ENCODE results near the gene ULBP2. TPM values are rescaled to one million over a fixed set of nuclear protein-coding genes. Genes with fewer than 3 reads are reported as not detected.
"Not testable (repeated sequence)": the region's sequence is repeated elsewhere in the genome, so short reads cannot be mapped to it uniquely, and the experiment has no call there.

The ULBP2 gene
- total and polyA plus RNA-seq, 12 donors, result 0.16 to 1.8 (median 0.49) TPM; not detected in 2

- TF ChIP-seq POLR2A (IDR thresholded peaks at IDR 0.05), result no peak
- no peak for TF ChIP-seq CTCF (IDR thresholded peaks at IDR 0.05)
- peak in 1 of 7 donors; percentile 34 for DNase-seq
- Histone ChIP-seq H3K4me3 (no peak overlapping the region), H3K9me3 (replicated peaks in 1 of 3) (no peaks in the 10 kb centered on the region), H3K27me3 (no peaks in the 10 kb centered on the region), H3K36me3 (replicated peaks in 1 of 2) (no peaks in the 10 kb centered on the region), H3K4me1 (replicated peaks in 1 of 2) (peaks cover 0 to 5% of the 10 kb centered on the region in 2 donors), H3K27ac (no peak overlapping the region)
- 88 to 96% (median 93%) methylated on average over 5 to 6 of the region's 6 CpGs for WGBS, 4 donors
- intact Hi-C loops (cut with DNase I), result no loop called here
Measured at GRCh38 chr6:149918151-149918905, 23.5 kb upstream of the ULBP2 start.

GRCh38 chr6:149919126-149919833 is 22.5 kb upstream of the ULBP2 start:
- peak in 2 of 7 donors; percentile 5 to 18 for DNase-seq
- 77 to 87% (median 83%) methylated on average over 10 to 11 of the region's 11 CpGs for WGBS, 4 donors
- intact Hi-C loops (cut with DNase I), result not testable (repeated sequence)

GRCh38 chr6:149919834-149920225 is 22.0 kb upstream of the ULBP2 start:
- peak in 2 of 7 donors; percentile 9 to 15 for DNase-seq

More at GRCh38 chr6:149919126-149919833, 22.5 kb upstream of the ULBP2 start:
- not testable (repeated sequence) for H3K4me1 ChIP-seq (replicated peaks in 1 of 2); H3K9me3 ChIP-seq (replicated peaks in 1 of 3); H3K27ac ChIP-seq; H3K36me3 ChIP-seq (replicated peaks in 1 of 2); H3K27me3 ChIP-seq; H3K4me3 ChIP-seq

GRCh38 chr6:149921361-149921760 is 20.5 kb upstream of the ULBP2 start:
- H3K36me3 ChIP-seq (replicated peaks in 1 of 2), result no peaks in the 10 kb centered on the region
- no peaks in the 10 kb centered on the region for H3K27me3 ChIP-seq
- no peak overlapping the region for H3K27ac ChIP-seq
- H3K4me1 ChIP-seq (replicated peaks in 1 of 2), result peaks cover 10 to 16% of the 10 kb centered on the region in 2 donors
- no peaks in the 10 kb centered on the region for H3K9me3 ChIP-seq (replicated peaks in 1 of 3)
- TF ChIP-seq POLR2A (IDR thresholded peaks at IDR 0.05), result no peak
- no peak for TF ChIP-seq CTCF (IDR thresholded peaks at IDR 0.05)
- peak in 2 of 7 donors; percentile 12 to 21 for DNase-seq
- H3K4me3 ChIP-seq, result no peak overlapping the region
- 85 to 95% (median 91%) methylated on average over 5 to 6 of the region's 6 CpGs for WGBS, 4 donors
- intact Hi-C loops (cut with DNase I), result loop anchor here (10.0 kb wide), 2 partner anchors 57 to 197 kb away; partner anchors contain the start of gene LRP11 (in 2 of the 2)

More at GRCh38 chr6:149919834-149920225, 22.0 kb upstream of the ULBP2 start:
- TF ChIP-seq CTCF (IDR thresholded peaks at IDR 0.05) (no peak), POLR2A (IDR thresholded peaks at IDR 0.05) (no peak)
- Histone ChIP-seq H3K27me3 (no peaks in the 10 kb centered on the region), H3K4me1 (replicated peaks in 1 of 2) (peaks cover 0 to 7% of the 10 kb centered on the region in 2 donors), H3K27ac (no peak overlapping the region), H3K36me3 (replicated peaks in 1 of 2) (no peaks in the 10 kb centered on the region), H3K9me3 (replicated peaks in 1 of 3) (no peaks in the 10 kb centered on the region), H3K4me3 (no peak overlapping the region)
- 90 to 97% (median 93%) methylated on average over 3 to 4 of the region's 4 CpGs for WGBS, 4 donors
- intact Hi-C loops (cut with DNase I), result loop anchor here (10.0 kb wide), 2 partner anchors 55 to 195 kb away; partner anchors contain the start of gene LRP11 (in 2 of the 2)

GRCh38 chr6:149922091-149922490 is 19.7 kb upstream of the ULBP2 start:
- 39 to 48% (median 44%) methylated on average over 5 of the region's 5 CpGs for WGBS, 4 donors

More at GRCh38 chr6:149922091-149922490, 19.7 kb upstream of the ULBP2 start:
- not testable (repeated sequence) for H3K4me3 ChIP-seq; H3K9me3 ChIP-seq (replicated peaks in 1 of 3); H3K36me3 ChIP-seq (replicated peaks in 1 of 2); H3K27me3 ChIP-seq; H3K27ac ChIP-seq
- peak in 1 of 7 donors; percentile 49 for DNase-seq
- peaks cover 10 to 16% of the 10 kb centered on the region in 2 donors for H3K4me1 ChIP-seq (replicated peaks in 1 of 2)
- intact Hi-C loops (cut with DNase I), result loop anchor here (10.0 kb wide), 2 partner anchors 57 to 197 kb away; partner anchors contain the start of gene LRP11 (in 2 of the 2)
